GM19455 (cell line): ENCODE results near the gene CRACR2A.

Source experiments
- ATAC-seq: cut with Tn5 transposase; IDR thresholded peaks from one replicate; pipeline ENCODE4 v1.9.1; 2021; ENCODE audit not compliant: unreplicated experiment

Gene CRACR2A

DNA sequence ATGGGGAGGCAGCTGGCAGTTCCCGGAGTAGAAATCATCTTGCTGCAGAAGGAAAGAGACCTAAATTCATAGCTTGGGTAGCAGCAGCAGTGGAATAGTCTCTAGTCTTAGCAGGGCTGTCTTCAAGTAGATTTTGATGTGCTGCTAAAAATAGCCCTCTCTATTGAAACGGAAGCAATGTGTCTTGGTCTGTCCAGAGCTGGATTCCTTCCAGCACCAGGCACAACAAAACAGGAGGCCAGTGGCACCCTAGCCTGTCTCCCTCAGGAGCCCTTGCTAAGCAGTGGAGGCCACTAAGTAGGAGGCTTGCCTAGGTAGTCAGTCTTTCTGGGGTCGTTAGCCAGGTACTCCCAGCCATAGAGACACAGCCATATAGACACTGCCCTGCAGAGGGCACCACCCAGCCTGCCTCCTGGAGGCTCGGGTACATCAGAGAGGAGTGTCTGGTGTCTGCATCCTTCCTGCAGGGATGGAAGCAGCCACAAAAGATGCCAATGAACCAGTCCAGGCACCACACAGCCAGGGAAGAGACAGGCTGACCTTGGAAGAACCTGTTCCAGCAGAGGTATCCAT is 97.5 kb downstream of the CRACR2A start:
- ATAC-seq = no peak

DNA sequence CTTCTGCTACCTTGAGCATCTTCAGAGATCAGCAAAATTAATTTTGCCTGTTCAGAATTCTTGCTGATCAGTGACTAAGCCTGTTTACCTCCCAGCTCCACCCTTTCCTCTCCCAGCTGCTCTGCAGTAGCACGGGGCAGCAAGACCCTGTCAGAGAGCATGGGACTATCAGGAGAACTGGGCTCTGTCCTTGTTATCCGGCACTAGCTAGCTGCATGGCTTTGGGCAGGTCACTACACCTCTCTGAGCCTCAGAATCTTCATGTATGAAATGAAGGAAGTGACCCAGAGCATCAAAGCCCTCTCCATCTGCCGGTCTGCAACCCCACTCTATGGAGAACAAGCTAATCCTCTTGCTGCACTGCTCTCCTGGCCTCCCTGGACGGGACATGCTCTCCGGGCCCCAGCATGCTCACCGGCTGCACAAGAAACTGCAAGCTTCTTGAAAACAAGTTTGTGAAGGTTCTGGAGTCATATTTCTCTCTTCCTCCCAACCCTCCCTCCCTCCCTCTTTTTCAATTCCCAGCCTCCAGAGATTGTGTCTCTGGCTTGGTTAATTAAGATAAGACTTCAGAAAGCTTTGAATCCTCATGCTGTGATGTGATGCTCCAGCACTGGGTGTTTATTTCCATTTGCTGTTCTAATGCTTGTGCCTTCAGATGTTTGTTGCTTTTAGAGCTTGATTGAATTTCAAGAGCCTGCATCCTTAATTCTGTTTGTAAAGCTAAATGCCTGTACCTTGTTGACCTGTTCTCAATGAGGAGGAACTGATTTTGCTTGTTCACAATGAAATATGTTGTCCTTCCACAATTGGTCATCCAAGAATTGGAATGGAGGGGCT is 101.1 kb downstream of the CRACR2A start:
- ATAC-seq = no peak

DNA sequence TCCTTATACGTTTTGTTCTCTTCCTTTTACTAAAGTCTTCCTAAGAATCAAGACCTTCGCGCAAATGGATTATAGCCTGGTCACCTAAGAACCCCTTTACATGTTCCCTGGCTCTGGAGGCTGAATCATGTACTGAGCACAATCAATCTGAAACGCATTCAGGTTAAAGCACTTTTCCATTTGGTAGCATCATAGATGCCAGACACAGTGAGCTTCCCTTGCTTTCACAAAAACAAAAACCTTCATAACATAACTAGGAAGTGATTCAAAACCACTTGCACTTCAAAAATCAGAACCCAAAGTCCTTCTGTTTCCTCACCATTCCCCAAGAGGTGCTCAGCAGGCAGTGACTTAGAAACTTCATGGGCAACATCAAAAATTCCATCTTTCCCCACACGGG is 105.4 kb downstream of the CRACR2A start:
- ATAC-seq = no peak

DNA sequence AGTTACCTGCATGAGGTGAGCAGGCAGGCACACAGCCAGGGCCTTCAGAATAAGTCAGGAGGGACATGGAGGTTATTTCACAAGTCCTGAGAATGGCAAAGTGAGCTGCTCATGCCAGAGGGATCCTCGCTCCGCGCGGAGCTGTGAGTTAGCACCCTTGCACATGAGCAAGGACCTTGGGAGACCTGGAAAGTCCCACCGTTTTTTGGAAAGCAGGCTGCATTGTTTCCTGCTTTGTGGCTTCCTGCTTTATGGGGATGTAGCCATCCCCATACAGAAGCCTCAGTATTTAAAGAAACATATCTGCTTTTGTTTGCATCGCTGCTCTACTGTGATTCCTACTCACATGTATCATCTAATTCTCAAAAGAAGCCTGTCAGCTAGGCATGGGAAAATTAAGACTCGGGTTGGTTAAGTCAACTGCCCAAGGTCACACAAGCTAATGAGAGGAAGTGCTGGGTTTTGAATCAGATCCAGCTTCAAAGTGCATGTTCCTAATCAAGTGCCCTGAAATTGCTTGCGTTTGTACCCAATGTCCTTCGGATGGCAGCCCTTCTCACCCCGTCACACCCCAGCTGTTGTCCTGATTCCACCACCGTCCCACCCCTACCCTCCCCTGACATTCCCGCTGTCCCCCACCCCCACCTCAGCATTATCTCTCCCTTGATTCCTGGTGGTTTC is 106.2 kb downstream of the CRACR2A start:
- ATAC-seq = no peak

DNA sequence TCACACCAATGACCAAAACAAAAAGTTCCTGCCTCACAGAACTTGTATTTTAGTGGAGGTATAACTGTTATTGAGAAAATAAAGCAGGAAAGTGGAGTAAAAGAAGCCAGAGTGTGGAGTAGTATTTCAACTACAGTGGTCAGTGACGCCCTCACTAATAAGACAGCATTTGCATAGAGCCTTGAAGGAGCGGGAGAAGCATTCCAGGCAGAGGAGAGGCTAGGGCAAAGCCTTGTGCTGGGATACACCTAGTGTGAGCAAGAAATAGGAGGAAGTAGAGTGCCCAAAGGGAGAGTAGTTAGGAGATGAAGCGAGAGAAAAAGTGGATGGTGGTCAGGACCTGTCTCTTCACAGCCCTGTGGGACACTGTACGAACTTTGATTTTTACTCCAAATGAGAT is 107.8 kb downstream of the CRACR2A start:
- no peak for ATAC-seq

DNA sequence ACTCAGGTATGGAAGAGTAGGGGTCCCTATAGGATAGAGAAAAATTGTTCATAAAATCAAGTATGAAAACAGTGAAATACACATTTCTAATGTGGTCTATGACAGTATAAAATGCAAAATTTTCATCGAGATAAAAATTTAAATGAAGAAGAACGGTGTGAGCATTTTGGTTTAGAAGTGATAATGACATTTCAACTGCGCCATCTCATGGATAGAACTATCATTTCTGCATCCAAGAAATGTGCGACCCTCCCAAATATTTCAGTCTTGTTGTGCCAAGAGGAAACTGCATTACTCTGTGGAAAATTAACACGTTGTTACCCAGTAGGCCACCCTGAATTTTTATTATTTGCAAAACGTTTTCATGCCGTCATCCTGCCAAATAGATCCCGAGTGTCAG is 108.8 kb downstream of the CRACR2A start:
- ATAC-seq = no peak

DNA sequence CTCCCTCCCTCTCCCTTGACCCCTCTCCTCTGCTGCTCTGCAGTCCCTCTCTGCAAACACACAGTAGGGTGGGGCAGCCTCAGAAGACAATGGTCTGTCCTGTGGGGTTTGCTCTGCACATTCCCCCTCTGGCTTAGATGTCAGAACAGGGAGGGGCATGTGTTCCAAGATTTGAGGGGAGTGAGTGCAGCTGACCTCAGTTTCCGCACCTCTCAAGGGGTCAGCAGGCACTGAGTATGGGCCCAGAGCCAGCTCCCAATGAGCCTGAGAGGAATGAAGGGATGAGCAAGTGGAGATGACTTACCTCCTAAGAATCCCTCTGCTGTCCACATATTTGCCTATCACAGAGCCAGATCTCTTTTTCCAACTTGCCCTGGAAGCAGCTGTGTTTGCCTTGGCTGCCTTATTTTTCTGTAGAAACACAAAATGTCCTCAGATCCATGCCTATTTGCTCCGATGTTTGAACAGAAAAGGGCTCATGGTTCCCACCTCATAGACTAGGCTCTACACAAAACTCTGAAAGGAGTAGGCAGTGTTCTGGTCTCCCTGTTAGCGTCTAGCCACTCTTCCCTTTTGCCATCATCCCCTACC is 111.4 kb downstream of the CRACR2A start:
- no peak for ATAC-seq

DNA sequence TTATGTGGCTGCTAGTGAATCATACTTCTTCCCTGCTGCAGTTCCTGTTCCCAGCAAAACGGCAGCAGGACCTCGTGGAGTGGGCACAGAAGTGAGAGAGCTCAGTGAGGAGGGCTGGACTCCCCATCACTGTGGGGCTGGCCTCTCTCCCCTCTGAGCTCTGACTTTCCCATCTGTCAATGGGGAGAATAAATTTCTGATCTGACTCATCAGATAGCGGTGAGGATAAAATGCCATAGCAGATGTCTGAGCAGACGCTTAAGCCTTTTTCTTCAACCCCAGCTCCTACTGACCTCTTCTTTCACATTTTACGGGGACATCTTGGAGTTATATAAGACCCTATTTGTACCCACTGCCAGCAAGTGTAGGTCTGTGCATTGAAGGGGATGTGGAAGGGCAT is 116.6 kb downstream of the CRACR2A start:
- ATAC-seq = no peak

DNA sequence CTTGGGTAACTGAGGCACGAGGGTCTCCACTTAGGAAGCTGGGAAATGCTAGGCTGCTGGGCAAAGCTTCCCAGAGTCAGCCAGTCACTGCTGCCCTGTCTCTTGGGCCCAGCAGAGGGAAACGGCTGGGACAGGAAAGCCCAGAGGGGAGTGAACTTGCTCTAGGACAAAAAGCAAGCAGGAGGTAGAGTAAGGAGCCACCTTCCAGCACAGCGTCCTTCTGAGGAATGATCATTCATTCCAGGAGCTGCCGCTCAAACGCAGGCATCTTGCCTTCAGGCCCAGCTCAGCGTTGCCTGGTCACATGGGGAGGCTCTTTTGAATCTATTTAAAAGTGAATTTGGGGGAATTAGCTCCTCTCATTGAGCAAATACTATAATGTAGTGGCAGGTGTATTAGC is 118.6 kb downstream of the CRACR2A start:
- no peak for ATAC-seq

DNA sequence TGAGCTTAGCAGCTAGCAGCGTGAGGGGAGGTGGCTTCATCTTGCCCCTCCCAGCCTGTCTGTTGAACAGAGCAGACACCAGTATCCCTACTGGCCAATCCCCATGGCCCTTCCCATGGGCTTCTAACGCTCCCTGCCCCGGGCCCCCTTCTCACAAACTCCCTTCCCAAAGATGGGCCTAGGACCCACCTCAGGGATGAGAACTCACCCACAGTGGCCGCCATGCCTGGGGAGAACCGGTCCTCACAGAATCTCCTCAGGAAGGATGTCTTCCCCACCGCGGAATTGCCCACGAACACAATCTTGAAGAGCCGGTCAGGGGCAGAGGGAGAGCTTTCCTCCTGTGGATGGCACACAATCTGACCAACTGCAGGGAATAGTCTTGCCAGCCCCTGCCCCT is 119.5 kb downstream of the CRACR2A start:
- no peak for ATAC-seq

DNA sequence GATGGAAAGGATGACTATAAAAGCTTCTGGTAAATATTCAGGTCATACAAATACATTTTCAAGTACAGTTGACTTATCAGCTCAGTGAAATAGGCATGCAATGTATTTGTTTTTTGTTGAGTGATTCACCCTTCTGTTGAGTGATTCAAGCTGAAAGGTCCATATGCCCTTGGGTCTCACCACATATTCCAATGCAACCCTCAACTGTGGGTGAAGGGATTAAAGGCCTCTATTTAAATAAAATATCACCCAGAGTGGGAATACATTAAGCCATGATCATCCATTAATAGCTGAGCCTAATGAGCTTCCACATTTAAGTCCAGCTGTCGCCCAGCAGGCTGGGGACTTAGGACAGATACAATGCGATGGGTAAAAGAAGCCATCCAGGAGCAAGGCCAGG is 120.2 kb downstream of the CRACR2A start:
- ATAC-seq = no peak

DNA sequence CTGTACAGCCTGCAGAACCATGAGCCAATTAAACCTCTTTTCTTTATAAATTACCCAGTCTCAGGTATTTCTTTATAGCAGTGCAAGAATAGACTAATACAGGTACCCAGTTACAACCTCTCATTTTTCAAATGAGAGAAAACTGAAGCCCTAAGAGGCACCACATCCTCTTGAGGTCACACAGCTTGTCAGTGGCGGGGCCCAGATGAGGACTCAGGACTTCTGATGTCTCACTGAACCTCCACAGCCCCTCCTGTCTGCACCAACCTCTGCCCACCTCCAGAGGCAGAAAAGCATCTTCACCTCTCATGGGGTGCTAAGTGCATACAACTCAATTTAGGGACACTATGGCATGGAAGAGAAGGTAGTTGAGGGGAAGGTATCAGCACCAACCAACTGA is 120.7 kb downstream of the CRACR2A start:
- no peak for ATAC-seq

DNA sequence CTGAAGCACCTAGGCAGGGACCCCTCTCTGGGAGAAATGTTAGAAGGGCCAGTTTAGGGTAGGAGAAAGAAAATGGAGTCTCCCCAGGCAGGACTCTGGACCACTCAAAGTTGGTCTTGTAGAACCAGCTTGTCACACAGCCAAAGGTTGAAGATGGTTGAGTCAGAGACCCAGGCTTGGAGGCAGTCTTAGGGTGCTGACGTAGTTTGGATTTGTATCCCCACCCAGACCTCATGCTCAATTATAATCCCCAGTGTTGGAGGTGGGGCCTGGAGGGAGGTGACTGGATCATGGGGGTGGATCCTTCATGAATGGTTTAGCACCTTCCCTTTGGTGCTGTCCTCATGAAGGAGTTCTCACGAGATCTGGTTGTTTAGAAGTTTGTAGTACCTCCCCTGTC is 121.2 kb downstream of the CRACR2A start:
- no peak for ATAC-seq

DNA sequence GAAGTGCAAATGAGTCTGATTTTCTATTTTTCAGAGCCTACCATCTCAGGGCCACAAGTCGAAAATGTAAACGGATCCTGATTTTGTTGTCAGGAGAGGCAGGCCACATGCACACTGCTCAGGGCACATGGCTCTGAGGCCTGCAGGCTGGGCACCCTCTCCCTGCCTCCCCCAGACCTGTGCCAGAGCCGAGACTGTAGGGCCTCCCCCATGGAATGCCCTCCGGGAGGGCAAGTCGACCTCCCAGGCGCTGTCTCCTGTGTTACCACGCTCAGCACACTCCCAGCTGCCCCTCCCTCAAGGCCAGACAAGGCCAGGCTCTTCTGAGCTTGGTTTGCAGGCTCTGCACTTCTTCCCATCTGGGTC is 121.7 kb downstream of the CRACR2A start:
- ATAC-seq = no peak

DNA sequence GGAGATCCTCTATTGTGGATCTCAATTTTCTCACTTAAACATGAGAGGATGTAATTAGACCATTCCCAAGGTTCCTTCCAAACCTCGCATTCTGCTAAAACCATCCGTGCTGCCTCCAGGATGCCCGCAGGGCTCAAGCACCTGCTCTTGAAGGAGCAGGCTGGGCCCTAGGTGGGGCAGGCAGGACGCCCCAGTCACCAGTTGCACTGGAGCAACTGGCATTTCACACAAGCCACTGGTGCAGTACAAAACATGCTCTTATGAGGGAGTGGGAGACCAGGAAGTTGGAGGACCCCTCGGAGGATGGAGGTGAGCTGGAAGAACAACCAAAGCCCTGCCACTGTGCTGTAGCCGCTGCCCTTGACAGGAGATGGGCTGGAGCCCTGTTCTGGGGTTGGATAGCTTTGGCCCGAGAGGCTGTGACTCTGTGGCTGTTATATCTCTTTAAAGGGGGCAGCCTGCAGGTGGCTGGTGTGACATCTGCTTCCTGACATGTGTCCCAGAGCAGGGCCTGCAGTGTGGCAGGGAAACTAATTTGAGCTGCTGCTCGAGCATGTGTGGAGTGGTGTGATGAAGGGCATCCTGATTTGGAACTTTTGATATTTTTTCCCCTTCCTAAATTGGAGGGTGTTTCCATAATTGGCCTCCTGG is 122.2 kb downstream of the CRACR2A start:
- no peak for ATAC-seq

DNA sequence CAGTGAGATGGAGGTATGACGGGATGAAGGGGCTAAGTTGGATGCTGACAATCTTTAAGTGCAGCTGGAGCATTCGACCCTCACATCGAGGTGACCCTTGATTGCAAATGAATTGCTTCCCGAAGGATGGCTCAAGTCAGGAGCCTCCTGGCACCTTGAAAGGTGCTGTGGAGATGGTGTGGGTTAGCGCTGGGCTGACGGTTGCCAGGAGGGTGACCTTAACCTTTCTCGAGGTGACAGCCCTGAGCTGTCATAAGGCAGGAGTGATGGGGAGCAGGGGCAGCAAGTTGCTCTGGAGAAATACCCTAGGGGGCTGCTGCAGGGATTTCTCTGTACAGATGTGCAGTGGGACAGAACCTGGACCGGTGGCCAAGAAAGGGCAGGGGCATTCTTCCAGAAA is 122.8 kb downstream of the CRACR2A start:
- no peak for ATAC-seq

DNA sequence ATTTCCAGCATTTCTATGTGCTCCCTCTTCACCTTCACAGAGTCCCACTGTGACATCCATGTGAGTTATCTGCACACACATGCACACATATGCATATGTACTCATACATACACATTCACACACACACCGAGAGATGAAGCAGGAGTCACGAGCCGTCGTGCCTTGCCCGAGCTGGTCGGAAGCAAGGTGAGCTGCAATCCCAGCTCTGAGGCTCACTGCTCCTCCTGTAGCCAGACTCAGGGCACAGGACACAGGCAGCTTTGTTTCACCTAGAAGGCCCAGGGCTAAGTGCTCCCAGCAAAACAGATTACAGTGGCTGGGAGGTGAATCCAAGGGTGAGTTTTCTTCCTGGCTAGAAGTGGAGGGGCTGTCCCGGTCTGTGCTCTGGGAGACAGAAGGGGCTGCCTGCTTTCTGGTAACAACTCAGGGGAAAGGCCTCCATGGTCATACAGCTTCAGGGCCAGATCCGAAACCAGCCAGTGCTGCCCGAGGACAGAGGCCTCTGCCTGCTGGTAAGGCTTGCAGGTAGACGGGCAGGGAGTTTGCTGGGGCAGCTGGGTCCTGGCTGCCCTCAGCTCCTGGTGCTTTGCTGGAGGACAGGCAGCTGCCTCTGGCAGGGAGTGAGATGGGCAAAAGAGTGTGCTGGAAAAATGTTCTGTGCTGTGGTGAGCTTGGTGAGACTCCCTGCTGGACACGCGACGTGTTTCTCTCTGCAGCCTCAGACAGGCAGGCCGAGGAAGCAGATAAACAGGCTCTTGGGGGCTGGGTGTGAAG is 123.7 kb downstream of the CRACR2A start:
- no peak for ATAC-seq

DNA sequence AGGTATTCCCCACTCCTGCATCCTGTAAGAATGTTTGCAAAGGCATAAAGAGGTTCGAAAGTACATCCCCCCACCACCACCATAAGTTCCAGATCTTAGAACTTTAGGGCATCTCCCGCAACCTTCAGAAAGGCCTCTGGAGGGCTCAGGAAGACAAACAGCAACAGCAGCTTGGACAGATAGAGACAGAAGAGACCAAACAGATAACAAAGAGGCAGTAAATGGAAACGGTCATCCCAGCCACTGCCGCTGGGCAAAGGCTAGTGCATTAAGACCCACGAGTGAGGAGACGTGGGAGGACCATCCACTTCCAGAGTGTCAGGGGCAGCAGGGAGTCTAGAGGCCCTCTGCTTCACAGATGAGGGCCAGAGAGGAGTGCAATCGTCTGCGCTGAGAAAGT is 124.3 kb downstream of the CRACR2A start:
- ATAC-seq = no peak

DNA sequence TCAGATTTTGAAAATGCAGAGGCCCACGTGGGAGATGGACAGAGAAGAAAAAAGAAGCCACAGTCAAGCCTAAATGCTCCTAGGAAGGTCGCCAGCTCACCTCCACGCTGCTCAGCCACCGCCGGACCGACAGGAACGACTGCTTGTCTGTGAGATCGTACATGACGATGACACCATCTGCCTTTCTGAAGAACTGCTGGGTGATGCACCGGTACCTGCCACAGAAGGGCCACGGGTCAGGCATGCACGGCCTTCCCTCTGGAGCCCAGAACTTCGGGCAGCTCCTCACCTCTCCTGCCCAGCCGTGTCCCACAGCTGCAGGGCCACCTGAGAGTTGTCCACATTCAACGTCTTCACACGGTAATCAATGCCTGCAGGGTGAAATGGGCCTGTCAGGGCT is 125.6 kb downstream of the CRACR2A start:
- no peak for ATAC-seq

DNA sequence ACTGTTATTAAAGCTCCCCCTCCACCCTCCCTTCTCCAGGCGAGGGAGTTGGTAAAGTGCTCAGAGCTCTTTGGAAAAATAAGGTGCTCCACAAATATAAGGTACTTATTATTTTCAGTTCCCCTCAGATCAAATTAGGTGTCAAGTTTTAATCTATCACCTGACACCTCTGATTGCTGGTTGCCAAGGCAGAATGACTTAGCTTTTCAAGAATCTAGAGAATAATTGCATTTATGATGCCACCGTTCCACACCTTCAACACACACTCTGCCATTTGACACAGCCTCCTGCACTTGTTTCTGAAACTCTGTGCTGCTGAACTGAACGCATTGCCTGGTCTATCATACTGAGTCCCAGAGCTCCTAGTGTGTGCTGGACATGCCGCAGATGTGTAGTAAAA is 128.6 kb downstream of the CRACR2A start:
- ATAC-seq = no peak
